Suppressor macrophage treated with lipopolysaccharide for 1 hour (primary cell): Measurements from ENCODE around the gene CSRP1.
"Not testable (repeated sequence)": the region's sequence is repeated elsewhere in the genome, so short reads cannot be mapped to it uniquely, and the experiment has no call there.

Experiments used
- DNase-seq, 3 donors: peaks; one replicate each; pipeline ENCODE4 v3.0.0-alpha.2; 2020 to 2022

The CSRP1 gene

GRCh38 chr1:201495551-201496295, 11.2 kb downstream of the CSRP1 start:
- no peak for DNase-seq

GRCh38 chr1:201493757-201494617, 12.9 kb downstream of the CSRP1 start:
- DNase-seq, result no peak

- not testable (repeated sequence) for DNase-seq
Measured at GRCh38 chr1:201493026-201493656, 13.8 kb downstream of the CSRP1 start.

DNA sequence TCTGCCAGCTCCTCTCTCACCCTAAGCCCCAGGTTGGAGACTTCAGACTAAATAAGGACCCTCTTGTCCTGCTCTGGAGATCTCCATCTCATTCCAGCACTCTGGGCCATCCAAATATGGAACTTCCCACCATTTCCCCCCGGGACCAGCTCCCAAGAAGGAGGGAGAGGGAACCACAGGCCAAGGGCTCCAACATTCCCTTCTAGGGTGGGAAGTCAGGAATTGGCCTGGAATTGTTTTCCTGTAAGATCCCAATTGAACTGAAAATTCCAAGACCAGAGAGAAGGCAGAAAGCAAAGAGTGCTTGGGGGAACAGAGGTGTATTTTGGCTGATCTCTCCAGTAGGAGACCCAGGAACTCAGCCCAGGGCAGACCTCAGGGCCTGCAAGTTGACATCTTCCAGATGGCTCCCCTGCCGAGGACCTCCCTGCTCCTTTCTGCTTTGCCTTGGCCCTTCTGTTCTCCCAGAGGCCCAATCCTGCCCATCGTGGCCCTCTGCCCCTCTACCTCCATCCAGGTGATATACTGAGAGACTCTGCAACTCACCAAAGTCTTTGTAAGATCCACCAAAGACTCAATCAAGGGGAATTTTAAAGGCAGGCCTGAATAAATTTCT, 14.9 kb downstream of the CSRP1 start:
- DNase-seq, result no peak

DNA sequence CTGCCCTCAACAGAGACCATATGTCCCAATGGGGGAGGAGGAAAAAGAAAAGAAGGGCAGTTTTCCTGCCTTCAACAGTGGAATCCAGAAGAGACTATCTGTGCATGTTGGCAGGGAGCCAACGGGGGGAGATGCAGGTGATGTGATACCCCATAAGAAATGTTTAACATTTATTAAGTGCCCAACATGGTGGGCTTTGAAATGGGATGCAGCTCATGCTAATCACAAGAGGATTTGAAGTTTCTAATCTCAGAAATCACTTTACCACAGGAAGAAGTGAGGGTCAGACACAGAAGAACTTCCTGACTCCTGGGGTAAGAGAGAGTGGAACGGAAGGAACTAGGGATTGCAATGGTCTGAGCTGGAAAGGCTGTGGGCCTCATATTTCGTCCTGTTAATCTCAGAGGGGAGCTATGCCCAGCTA, 16.2 kb downstream of the CSRP1 start:
- DNase-seq, result no peak

DNA sequence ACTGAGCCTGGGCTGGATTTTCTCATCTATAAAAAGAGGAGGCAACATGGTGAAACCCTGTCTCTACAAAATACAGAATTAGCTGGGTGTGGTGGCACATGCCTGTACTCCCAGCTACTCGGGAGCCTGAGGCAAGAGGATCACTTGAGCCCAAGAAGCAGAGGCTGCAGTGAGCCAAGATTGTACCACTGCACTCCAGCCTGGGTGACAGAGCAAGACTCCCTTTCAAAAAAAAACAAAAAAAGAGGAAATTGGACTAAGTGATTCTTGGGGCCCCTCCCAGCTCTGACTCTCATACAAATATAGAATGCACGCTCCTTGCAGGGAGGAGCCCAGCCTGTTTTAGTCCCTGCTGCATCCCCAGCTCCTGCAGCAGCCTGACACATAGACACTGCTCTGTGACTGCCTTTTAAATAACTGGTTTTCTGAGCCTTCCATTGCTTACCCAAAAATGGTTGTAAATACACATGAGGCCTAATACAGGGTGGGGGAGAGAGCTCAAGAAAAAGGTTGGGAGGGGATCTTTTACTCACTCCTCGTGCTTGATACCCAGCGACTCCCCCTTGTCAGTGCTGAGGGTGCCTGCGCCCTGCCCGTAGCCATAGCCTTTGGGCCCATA, 17.2 kb downstream of the CSRP1 start:
- DNase-seq, result peak; percentile 55 to 71 (median 62)

- DNase-seq, result peak; percentile 71 to 83 (median 82)
Measured at GRCh38 chr1:201488830-201489589, 17.9 kb downstream of the CSRP1 start.

GRCh38 chr1:201487742-201488141, 19.2 kb downstream of the CSRP1 start:
- DNase-seq, result no peak

DNA sequence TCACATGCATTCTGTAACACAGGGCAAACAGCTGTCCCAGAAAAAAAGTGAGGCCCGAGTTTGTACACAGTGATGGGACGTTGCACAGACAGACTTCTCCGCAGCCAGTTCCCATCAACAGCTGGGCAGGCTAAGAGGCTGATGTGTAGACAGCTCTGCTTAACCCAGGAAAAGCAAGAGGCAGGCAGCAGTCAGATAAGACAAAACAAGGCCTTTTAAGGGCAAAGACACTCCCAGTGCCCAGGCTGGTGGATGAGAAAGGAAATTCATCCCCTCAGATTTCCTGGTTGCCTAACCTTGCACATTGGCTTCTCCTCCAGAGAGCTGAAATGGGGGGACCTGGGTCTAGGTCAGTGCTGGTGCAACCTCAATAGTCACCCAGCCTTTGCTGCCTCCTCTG, 20.7 kb downstream of the CSRP1 start:
- DNase-seq, result no peak

DNA sequence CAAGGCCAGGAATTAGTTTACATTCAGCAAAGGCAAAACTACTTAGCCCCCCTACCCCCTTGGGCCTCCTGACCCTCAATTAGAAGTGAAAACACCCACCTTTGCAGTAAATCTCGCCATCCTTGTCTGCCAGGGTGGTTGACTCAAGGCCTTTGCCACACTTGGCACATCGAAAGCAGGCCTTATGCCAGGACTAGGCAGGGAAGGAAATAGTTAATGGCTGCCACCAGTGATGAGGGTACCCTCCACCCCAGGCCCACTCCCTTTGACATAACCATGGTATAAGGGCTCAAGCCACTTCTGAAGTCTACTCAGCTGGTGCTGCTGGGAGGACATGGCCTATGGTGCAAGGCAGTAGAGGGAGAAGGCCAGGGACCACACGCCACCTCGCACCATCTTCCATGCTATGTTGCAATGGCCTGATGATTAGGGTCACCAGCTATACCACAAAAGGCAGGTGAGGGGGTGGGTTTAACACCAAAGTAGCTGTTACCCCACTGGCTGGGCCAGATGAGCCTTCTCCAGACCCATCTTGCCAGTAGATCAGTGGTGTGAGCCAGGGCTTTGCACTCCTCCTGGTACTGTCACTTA, 21.6 kb downstream of the CSRP1 start:
- no peak for DNase-seq

- DNase-seq, result no peak
Measured at GRCh38 chr1:201483373-201483949, 23.5 kb downstream of the CSRP1 start.

DNA sequence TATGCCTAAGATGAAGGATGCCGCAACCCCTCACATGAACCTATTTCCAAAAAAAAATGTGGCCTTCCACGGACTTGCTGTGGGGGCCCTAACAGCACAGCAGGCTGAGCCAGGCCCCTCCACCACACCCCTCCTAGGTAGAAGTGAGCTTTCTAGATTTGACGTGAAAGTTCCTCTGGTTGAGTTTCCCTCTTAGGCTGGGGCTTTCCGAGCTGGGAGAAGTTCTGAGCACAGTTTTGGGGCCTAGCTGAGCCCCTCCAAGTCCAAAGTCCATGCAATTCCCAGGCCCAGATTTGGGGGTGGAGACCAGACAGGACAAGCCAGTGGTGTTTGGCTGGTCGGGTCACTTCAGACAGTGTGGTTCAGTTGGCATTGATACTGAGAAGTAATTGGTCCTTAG, 24.2 kb downstream of the CSRP1 start:
- DNase-seq, result no peak

- DNase-seq, result peak; percentile 82 to 90 (median 83)
Measured at GRCh38 chr1:201481761-201482493, 25.0 kb downstream of the CSRP1 start.

GRCh38 chr1:201481004-201481380, 25.9 kb downstream of the CSRP1 start:
- DNase-seq, result no peak

GRCh38 chr1:201480231-201481003, 26.5 kb downstream of the CSRP1 start:
- peak; percentile 84 to 90 (median 87) for DNase-seq

DNA sequence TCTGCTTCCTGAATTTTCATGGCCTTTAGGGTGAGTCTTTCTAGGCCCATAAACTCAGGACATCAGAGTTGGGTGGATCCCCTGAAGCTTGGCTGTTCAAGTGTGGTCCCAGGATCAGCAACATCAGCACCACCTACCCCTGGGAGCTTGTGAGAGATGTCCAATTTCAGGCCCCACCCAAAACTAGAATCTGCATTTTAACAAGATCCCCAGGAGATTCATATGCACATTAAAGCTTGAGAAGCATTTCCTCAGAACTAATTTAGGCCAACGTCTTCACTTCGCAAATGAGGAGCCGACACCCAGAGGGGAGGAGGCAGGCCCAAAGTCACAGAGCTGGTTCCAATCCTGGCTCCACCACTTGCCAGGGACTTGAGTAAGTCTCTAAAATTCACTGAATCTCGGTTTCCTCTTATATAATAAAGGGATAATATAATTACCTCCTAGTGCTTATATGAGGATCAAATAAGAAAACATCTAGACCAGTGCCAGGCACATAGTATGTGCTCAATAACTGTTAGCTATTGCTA, 27.7 kb downstream of the CSRP1 start:
- DNase-seq, result no peak

GRCh38 chr1:201478666-201479065, 28.3 kb downstream of the CSRP1 start:
- DNase-seq, result not testable (repeated sequence)

DNA sequence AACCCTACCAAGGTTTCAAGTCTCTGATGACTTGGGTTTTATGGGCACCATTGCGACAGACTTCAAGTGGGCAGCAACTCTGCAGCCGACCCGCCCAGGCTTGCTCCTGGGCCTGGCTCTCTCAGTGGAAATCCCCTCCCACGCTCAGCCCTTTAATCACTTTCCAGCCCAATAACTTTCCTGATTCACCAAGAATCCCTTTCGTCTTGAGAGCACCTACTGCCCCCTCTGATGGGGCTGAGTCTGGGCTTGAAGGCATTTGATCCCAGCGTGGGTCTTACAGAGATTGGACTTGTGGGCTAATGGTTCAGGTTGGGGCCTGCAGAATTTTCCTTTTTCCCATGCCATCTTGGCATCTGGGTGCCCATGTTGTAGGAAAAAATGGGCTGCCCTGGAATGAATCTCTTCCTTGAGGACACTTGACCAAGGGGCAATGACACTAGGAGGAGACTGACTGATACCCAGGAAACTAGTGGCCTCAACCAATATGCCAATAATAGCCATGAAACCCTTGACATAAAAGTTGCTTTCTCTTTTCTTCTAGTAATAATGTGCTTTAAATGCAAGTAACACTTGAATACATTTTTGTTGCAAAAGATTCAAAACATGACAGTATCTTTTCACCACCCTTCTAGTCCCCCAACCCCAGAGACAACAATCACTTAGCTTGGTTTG, 30.1 kb downstream of the CSRP1 start:
- DNase-seq, result peak; percentile 93 to 96 (median 94)
